HG03135 (cell line): ENCODE measurements around the gene SOX18.
"Not testable (repeated sequence)": the region's sequence is repeated elsewhere in the genome, so short reads cannot be mapped to it uniquely, and the experiment has no call there.

ENCODE experiments used
- ATAC-seq: cut with Tn5 transposase; IDR thresholded peaks from one replicate; pipeline ENCODE4 v1.9.1; 2021; ENCODE audit warnings: mild to moderate bottlenecking, moderate library complexity; ENCODE audit not compliant: unreplicated experiment

The SOX18 gene

DNA sequence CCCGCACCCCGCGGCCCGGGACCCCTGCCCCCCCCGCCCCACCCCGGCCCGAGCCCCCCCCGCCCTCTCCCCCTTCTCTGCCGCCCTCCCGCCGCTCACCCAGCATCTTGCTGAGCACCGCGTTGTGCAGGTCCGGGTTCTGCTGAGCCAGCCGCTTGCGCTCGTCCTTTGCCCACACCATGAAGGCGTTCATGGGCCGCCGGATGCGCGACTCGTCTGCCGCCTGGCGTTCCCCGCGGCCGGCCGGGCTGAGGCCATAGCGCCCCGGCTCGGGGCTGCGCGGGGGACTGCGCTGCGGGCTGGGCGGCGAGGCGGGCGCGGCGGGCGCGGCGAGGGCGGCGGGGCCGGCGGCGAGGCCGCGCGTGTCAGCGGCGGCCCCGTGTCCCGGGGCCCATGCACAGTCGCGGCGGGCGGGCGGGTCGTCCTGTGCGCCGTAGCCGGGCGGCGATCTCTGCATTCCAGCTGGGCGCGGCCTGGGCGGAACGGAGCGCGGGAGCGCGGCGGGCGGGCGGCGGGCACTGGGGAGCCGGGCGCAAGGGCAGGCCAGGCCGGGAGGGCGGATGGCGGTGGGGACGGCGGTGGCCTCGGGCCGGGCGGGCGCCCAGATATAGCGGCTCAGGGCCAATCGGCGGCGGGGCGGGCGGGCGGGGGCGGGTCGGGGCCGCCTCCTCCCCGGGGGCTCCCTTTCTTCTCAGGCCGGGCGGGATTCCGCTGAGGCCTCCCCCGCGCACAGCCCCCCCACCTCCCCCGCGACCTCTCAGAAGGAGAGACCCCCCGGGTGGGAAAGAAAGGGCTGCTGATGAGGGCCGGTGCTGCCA lies at the start of gene SOX18:
TSS of gene SOX18 (minus strand) at position 580 of the 818 bp plus-strand sequence. CDS start at position 457, 123 bp downstream.
- no peak for ATAC-seq

- no peak for ATAC-seq
These were observed 49.1 kb upstream of the SOX18 start for GRCh38 chr20:64098471-64099013.

- ATAC-seq = no peak
These were observed 47.1 kb upstream of the SOX18 start for GRCh38 chr20:64096535-64096934.

DNA sequence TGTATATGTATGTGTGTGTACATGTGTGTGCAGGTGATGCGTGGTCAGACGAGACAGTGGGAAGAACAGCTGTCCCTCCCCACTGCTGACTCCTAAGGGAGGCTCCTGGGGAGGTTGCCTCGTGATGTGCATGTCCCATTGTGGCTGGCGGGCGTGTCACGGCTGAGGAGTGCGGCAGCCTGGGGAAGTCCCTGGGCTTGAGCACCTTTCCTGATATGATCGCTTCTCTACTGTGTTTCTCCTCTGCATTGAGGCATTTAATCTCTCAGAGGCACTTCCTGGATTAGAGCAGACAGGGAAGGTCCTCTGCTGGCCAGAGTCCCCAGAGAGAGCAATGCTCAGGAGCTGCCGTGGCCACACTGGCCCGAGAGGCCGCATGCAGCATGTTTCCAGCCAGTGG lies 46.5 kb upstream of the SOX18 start:
- ATAC-seq = no peak

DNA sequence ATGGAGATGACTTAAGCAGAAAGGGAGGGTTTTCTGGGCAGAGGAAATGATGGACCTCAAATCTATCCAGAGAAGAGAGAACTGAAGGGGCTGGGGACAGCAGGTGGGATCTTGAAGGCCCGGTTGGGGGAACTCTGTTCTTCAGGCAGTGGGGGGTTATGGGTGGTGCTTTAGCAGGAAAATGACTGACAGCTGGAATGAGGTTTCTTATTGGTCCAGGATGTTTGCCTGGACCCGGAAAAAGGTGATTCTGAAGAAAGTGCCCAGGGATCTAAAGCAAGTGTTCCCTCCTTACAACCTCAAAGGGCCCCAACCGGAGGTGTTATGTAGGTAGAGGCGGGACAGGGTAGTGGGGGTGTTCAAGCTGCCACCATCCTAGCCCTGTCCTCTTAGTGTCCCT lies 46.0 kb upstream of the SOX18 start:
- no peak for ATAC-seq

GRCh38 chr20:64093013-64093503 lies 43.6 kb upstream of the SOX18 start:
- ATAC-seq = no peak

DNA sequence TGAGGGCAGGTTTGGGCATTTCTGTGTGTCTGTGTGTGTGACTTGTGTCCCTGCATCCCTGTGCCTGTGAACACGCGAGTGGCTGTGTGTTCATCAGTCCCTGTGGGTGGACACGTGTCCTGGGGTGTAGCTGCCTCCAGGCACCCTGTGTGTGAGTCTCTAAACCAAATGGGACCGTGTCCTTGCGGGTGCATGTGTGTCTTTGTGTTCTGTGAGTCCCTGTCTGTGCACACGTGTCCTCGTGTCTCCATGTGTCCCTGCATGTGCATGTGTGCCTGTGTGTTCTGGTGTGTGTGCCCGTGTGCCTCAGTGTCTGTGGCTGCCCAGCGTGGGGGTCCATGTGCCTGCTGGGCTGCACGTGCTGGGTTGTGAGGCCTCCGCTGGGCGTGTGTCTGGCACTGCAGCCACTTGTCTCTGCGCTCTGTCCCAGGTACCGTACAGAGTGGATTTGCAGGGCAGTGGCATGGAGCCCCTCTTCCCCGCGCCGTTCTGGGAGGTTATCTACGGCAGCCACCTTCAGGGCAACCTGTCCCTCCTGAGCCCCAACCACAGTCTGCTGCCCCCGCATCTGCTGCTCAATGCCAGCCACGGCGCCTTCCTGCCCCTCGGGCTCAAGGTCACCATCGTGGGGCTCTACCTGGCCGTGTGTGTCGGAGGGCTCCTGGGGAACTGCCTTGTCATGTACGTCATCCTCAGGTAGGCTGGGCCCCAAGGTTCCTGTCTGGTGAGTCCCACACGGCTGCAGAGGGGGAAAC lies 43.0 kb upstream of the SOX18 start:
- ATAC-seq = no peak

DNA sequence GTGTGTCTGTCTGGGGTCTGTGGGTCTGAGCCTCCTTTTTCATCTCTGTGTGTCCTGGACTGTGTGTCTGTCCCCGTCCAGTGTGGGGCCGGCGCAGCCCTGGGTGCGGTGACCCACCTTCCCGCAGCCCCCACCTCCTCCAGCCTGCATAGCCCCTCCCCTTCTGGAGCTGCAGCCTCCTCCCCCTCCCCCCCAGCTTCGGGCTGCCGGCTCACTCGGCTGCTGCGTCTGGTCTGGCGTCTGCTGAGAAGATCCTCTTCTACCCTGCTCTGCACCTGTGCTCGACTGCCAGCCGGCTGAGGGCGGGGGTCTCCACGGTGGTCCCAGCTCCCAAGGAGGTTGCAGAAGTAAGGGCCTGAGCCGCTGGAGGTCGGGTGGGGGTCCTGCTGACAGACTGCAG lies 42.3 kb upstream of the SOX18 start:
- no peak for ATAC-seq

DNA sequence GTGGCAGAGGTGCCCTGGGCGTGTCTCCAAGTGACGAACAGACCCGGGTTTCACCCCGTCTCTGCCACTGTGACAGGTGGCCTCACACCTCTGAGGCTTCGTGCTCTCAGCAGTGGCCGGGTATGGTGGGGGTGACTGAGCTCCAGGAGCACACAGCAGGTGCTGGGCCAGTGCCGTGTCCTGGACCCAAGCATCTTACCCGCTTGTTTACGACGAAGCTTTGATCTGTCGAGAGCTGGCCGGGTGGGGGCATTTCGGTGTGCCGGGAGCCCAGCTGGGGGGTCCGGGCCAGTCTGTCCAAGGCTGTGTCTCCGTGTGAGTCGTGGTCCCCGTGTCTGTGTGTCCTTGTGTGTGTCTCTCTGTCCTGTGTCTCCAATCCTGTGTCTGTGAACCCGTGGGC lies 41.9 kb upstream of the SOX18 start:
- no peak for ATAC-seq

- no peak for ATAC-seq
These were observed 40.7 kb upstream of the SOX18 start for GRCh38 chr20:64090165-64090564.

DNA sequence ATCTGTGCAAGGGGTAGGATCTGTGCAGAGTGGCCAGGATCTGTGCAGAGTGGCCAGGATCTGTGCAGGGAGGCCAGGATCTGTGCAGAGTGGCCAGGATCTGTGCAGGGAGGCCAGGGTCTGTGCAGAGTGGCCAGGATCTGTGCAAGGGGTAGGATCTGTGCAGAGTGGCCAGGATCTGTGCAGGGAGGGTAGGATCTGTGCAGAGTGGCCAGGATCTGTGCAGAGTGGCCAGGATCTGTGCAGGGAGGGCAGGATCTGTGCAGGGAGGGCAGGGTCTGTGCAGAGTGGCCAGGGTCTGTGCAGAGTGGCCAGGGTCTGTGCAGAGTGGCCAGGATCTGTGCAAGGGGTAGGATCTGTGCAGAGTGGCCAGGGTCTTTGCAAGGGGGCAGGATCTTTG lies 39.1 kb upstream of the SOX18 start:
- ATAC-seq = not testable (repeated sequence)

GRCh38 chr20:64087226-64087825 lies 37.9 kb upstream of the SOX18 start:
- not testable (repeated sequence) for ATAC-seq

DNA sequence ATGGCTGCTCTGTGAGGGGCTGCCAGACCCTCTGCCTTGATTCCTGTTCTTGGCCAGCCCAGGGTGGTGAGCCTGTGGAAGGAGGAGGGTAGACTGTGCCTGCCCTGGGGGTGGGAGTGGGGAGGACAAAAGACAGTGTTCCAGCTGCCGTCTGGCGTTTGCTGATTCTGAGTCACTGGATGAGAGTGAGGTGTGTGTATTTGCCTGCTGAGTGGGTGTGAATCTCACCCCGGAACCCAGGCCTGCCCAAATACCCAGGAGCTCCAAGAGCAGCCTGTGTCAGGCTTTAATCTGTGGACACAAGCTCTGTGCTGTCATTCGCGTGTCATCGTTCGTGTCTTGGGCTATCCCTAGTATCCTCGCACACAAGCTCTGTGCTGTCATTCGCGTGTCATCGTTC lies 37.4 kb upstream of the SOX18 start:
- no peak for ATAC-seq

- no peak for ATAC-seq
These were observed 35.3 kb upstream of the SOX18 start for GRCh38 chr20:64084685-64085152.

- no peak for ATAC-seq
These were observed 34.6 kb upstream of the SOX18 start, which contains the start of gene LKAAEAR1 for GRCh38 chr20:64083804-64084684. TSS of gene LKAAEAR1 (minus strand) at chr20:64084398. CDS start at chr20:64084219, 179 bp downstream.

DNA sequence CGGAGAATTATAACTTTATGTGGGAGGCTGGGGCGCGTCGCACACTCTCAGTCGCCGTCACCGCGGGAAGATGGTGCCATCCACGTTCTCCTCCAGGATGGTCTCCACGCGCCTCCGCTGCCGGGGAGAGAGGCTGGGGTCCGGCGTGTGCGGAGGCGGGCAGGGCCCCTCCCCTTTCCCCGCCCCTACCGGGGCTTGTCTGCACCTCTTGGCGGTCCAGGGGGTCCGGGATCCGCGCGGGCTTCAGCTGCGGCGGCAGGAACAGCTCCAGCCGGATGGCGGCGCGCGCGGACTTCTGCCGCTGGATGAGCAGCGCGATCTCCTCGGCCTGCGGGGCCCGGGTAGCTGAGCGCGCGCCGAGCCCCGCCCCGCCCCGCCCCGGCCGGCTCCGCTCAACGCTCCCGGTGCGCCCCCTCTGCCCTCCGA lies 34.0 kb upstream of the SOX18 start:
- no peak for ATAC-seq

DNA sequence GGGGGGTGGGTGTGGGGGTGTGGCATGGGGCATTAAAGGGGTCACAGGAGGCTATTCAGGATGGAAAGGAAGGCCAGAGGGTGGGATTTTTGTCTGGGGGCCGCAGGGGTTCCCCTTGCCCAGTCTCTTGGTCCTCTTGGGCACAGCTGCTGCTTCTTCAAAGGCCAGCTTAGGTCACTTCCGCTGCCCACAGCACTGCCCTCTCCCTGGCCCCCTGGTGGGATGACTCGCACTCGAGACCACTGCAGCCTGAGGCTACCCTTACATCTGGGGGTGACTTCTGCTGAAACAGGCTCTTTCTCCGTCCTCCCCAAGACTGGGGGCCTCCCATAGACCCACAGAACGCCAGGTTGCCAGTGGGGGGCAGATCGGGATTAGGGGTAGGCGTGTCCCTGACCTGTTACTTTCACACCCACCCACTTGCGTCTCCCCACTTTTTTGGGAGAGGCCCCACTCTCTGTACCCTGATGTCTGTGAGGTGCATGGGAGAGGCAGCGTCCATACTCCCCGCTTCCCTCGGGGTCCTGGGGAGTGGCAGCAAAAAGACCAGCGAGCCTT lies 33.5 kb upstream of the SOX18 start:
- ATAC-seq = no peak

GRCh38 chr20:64082126-64082731 lies 32.8 kb upstream of the SOX18 start:
- ATAC-seq = no peak

DNA sequence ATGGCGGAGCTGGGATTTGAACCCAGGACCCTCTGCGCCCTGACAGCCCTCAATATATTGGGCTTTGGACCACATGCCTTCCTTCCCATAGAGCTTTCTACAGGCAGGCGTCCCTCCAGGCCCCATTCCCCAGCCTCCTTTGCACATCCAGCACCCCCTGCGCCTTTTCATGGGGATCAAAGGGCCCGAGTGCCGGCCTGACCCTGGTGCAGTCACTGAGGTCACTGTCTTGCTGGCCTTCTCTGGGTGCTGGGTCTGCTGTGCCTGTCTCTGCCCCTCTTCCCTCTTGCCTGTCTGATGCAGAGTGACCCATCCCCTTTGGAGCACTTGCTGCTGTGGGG lies 32.2 kb upstream of the SOX18 start:
- no peak for ATAC-seq
